Endodermal cell (in vitro differentiated cells): ENCODE results near the gene ARMC3. TPM values are rescaled to one million over a fixed set of nuclear protein-coding genes. Genes with fewer than 3 reads are reported as not detected.

Source experiments
- DNase-seq: peaks from one replicate; pipeline ENCODE4 v3.0.0-alpha.2; 2017
- H3K27ac ChIP-seq: 2 replicates; pipeline ENCODE4 v1.5.1; 2013; ENCODE audit warnings: mild to moderate bottlenecking, low read depth, low read length, moderate library complexity
- H3K27me3 ChIP-seq: 2 replicates; pipeline ENCODE4 v1.6.1; 2013; ENCODE audit warnings: mild to moderate bottlenecking, low read length, moderate library complexity; ENCODE audit not compliant: insufficient read depth, control insufficient read depth, poor library complexity, severe bottlenecking
- H3K36me3 ChIP-seq: 2 replicates; pipeline ENCODE4 v1.7.0; 2013; ENCODE audit warnings: mild to moderate bottlenecking, low read length, moderate library complexity; ENCODE audit not compliant: control insufficient read depth, insufficient read depth
- H3K4me1 ChIP-seq: one replicate; pipeline ENCODE4 v1.7.0; 2013; ENCODE audit warnings: low read length; ENCODE audit not compliant: control insufficient read depth, insufficient read depth
- H3K4me3 ChIP-seq: 2 replicates; pipeline ENCODE4 v1.5.1; 2013; ENCODE audit warnings: mild to moderate bottlenecking, low read length, moderate library complexity
- H3K9ac ChIP-seq: 2 replicates; pipeline ENCODE4 v1.6.1; 2013; ENCODE audit warnings: mild to moderate bottlenecking, low read length, moderate library complexity; ENCODE audit not compliant: poor library complexity, severe bottlenecking; ENCODE audit errors: extremely low read depth
- H3K9me3 ChIP-seq: 2 replicates; pipeline ENCODE4 v1.6.1; 2013; ENCODE audit warnings: mild to moderate bottlenecking, low read length, moderate library complexity; ENCODE audit not compliant: control insufficient read depth
- H3K27ac Mint-ChIP-seq: 2 replicates; pipeline ENCODE4 v1.8.0; 2020; ENCODE audit warnings: mixed read lengths
- H3K27me3 Mint-ChIP-seq: 2 replicates; pipeline ENCODE4 v1.8.0; 2021; ENCODE audit warnings: mild to moderate bottlenecking, mixed read lengths; ENCODE audit not compliant: insufficient read depth
- H3K36me3 Mint-ChIP-seq: 2 replicates; pipeline ENCODE4 v1.8.0; 2020; ENCODE audit warnings: low read depth, mixed read lengths
- H3K4me1 Mint-ChIP-seq: 2 replicates; pipeline ENCODE4 v1.8.0; 2020; ENCODE audit warnings: mixed read lengths
- H3K4me3 Mint-ChIP-seq: 2 replicates; pipeline ENCODE4 v1.8.0; 2020; ENCODE audit warnings: mild to moderate bottlenecking, moderate library complexity, mixed read lengths
- H3K9me3 Mint-ChIP-seq: 2 replicates; pipeline ENCODE4 v1.8.0; 2020; ENCODE audit warnings: mild to moderate bottlenecking, mixed read lengths
- WGBS, 2 experiments: methylation state at CpG; one replicate each; pipeline versions ENCODE4 v1.1.5 to v1.1.7; 2013; ENCODE audit warnings: missing lambda C conversion rate in 2 of 2, mixed read lengths in 1 of 2; ENCODE audit not compliant: insufficient coverage in 1 of 2, insufficient read length in 1 of 2; 5-methylcytosine and 5-hydroxymethylcytosine counted together
- total RNA-seq, 2 donors: library from RNA; stranded (reverse); fragmentation: NEBNext Ultra II Directional in 1 of 2; extraction: Animal tissue kit (Norgen Biotek cat#: 25700) in 1 of 2; gene quantifications; 2 replicates in 1 of 2; 3 replicates in 1 of 2; pipeline ENCODE4 v1.2.1, GENCODE V29; 2021
- TF ChIP-seq, protein P1 (sequence below): fragments of 200-600 bp; sonication (generic); conservative IDR thresholded peaks from 2 replicates; pipeline ENCODE4 v1.5.0; 2021; ENCODE audit warnings: antibody characterized with exemption, mild to moderate bottlenecking

The ARMC3 gene
- total RNA-seq, 2 donors from 2014 or later, result 2.0 to 3.0 TPM

DNA sequence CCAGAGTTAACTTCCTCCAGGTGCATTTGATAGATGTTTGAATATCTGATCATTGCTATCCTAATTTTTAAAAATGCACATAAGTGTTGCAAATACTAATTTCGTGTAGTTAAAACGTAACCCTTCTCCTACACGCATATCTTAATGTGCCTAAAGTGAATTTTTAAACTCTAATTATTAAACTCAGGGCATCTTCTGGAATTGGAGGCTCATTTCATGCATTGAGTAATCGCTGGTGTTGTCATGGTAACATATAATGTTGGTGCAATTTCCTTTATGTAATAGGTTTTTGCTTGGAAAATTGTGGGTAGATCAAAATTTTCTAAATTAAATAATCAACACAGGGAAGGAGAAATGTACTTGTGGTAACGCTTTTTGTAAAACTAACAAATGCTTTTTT lies 56.2 kb downstream of the ARMC3 start:
- no peaks in the 10 kb centered on the region for H3K9me3 Mint-ChIP-seq
- Histone ChIP-seq H3K36me3 (no peaks in the 10 kb centered on the region), H3K27ac (no peak overlapping the region), H3K4me1 (no peaks in the 10 kb centered on the region), H3K4me3 (no peak overlapping the region), H3K9ac (no peak overlapping the region), H3K9me3 (no peaks in the 10 kb centered on the region), H3K27me3 (peaks cover 10% of the 10 kb centered on the region)
- TF ChIP-seq, protein P1, sequence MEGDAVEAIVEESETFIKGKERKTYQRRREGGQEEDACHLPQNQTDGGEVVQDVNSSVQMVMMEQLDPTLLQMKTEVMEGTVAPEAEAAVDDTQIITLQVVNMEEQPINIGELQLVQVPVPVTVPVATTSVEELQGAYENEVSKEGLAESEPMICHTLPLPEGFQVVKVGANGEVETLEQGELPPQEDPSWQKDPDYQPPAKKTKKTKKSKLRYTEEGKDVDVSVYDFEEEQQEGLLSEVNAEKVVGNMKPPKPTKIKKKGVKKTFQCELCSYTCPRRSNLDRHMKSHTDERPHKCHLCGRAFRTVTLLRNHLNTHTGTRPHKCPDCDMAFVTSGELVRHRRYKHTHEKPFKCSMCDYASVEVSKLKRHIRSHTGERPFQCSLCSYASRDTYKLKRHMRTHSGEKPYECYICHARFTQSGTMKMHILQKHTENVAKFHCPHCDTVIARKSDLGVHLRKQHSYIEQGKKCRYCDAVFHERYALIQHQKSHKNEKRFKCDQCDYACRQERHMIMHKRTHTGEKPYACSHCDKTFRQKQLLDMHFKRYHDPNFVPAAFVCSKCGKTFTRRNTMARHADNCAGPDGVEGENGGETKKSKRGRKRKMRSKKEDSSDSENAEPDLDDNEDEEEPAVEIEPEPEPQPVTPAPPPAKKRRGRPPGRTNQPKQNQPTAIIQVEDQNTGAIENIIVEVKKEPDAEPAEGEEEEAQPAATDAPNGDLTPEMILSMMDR, result no peak
- peaks cover 9% of the 10 kb centered on the region for H3K27me3 Mint-ChIP-seq
- H3K36me3 Mint-ChIP-seq, result no peaks in the 10 kb centered on the region
- H3K4me1 Mint-ChIP-seq, result peaks cover under 1% of the 10 kb centered on the region
- H3K27ac Mint-ChIP-seq, result no peak overlapping the region
- H3K4me3 Mint-ChIP-seq, result no peak overlapping the region
- WGBS, 2 experiments, result 84% methylated on average over 4 of the region's 5 CpGs; no CpG with 5 or more reads in 1 of the 2 experiments
- no peak for DNase-seq

GRCh38 chr10:22986771-22987542 lies 59.1 kb downstream of the ARMC3 start:
- Histone ChIP-seq H3K9ac (no peak overlapping the region), H3K27me3 (peaks cover 10% of the 10 kb centered on the region), H3K36me3 (no peaks in the 10 kb centered on the region), H3K4me1 (no peaks in the 10 kb centered on the region), H3K27ac (no peak overlapping the region), H3K4me3 (no peak overlapping the region), H3K9me3 (no peaks in the 10 kb centered on the region)
- no peak for DNase-seq
- Mint-ChIP-seq H3K4me3 (no peak overlapping the region), H3K36me3 (no peaks in the 10 kb centered on the region), H3K9me3 (no peaks in the 10 kb centered on the region), H3K4me1 (no peaks in the 10 kb centered on the region), H3K27me3 (peaks cover 9% of the 10 kb centered on the region), H3K27ac (no peak overlapping the region)
- TF ChIP-seq, protein P1, result peak; percentile 62
- 82% methylated on average over 2 of the region's 2 CpGs; no CpG with 5 or more reads in 1 of the 2 experiments for WGBS, 2 experiments

- Histone ChIP-seq H3K27ac (no peak overlapping the region), H3K27me3 (peaks cover 10% of the 10 kb centered on the region), H3K9ac (no peak overlapping the region), H3K9me3 (no peaks in the 10 kb centered on the region), H3K4me1 (no peaks in the 10 kb centered on the region), H3K36me3 (no peaks in the 10 kb centered on the region), H3K4me3 (no peak overlapping the region)
- H3K4me1 Mint-ChIP-seq, result no peaks in the 10 kb centered on the region
- TF ChIP-seq, protein P1, result peak; percentile 97
- peak; percentile 72 for DNase-seq
- no peaks in the 10 kb centered on the region for H3K36me3 Mint-ChIP-seq
- 7 to 16% methylated on average over 2 to 10 of the region's 12 CpGs for WGBS, 2 experiments
- H3K4me3 Mint-ChIP-seq, result no peak overlapping the region
- H3K27ac Mint-ChIP-seq, result no peak overlapping the region
- H3K9me3 Mint-ChIP-seq, result no peaks in the 10 kb centered on the region
- peaks cover 9% of the 10 kb centered on the region for H3K27me3 Mint-ChIP-seq
Observed at GRCh38 chr10:22988581-22989360, 60.9 kb downstream of the ARMC3 start.
